IMR-90 (cell line): ENCODE data around the gene ALDH1L2. TPM values are rescaled to one million over a fixed set of nuclear protein-coding genes. Genes with fewer than 3 reads are reported as not detected.

ENCODE experiments used
- ATAC-seq: fragments of 200-7000 bp; cut with Tn5 transposase; 2 replicates; pipeline ENCODE4 v1.9.1; 2020; ENCODE audit warnings: low read depth, mild to moderate bottlenecking, moderate library complexity
- BruUV-seq: library from RNA; stranded (reverse); fragments of 400-500 nt; replicated peaks from 2 replicates; lab custom pipeline; 2021; lab: Mats Ljungman, UMichigan
- CTCF ChIA-PET: fragments of 300-600 bp; formaldehyde crosslinking; extraction: SDS; loops from one replicate; lab custom pipeline; 2021; ENCODE audit warnings: antibody characterized with exemption; lab: Yijun Ruan, JAX
- POLR2A ChIA-PET: fragments of 300-600 bp; sonication (Branson Sonifier 250); formaldehyde crosslinking; loops from one replicate; lab custom pipeline; 2022; ENCODE audit warnings: antibody characterized with exemption; ENCODE audit not compliant: unreplicated experiment; lab: Charles Lee
- DNase-seq: peaks from one replicate; pipeline ENCODE4 v3.0.0; 2013
- H2AFZ ChIP-seq: replicated peaks from 2 replicates; pipeline ENCODE3; 2013; ENCODE audit warnings: low read length, mild to moderate bottlenecking; ENCODE audit not compliant: poor library complexity
- H2AK5ac ChIP-seq: 2 replicates; pipeline ENCODE4 v1.6.1; 2013; ENCODE audit warnings: low read depth, low read length, inconsistent platforms
- H2AK9ac ChIP-seq: replicated peaks from 2 replicates; pipeline ENCODE3; 2013; ENCODE audit warnings: mild to moderate bottlenecking, low read depth, low read length, moderate library complexity; ENCODE audit not compliant: poor library complexity
- H2BK120ac ChIP-seq: 2 replicates; pipeline ENCODE4 v1.6.1; 2013; ENCODE audit warnings: low read depth, low read length, inconsistent platforms
- H2BK15ac ChIP-seq: 3 replicates; pipeline ENCODE4 v1.6.1; 2013; ENCODE audit warnings: low read depth, low read length, inconsistent platforms
- H2BK20ac ChIP-seq: 2 replicates; pipeline ENCODE4 v1.6.1; 2013; ENCODE audit warnings: low read depth, mild to moderate bottlenecking, inconsistent platforms, low read length, moderate library complexity
- H2BK5ac ChIP-seq: 2 replicates; pipeline ENCODE4 v1.6.1; 2013; ENCODE audit warnings: mild to moderate bottlenecking, low read depth, low read length, inconsistent platforms; ENCODE audit not compliant: poor library complexity, severe bottlenecking
- H3K14ac ChIP-seq: replicated peaks from 2 replicates; pipeline ENCODE4 v1.6.1; 2013; ENCODE audit warnings: low read depth, low read length, inconsistent platforms
- H3K18ac ChIP-seq: 2 replicates; pipeline ENCODE4 v1.6.1; 2013; ENCODE audit warnings: low read depth, low read length, control low read depth
- H3K23ac ChIP-seq: 2 replicates; pipeline ENCODE4 v1.6.1; 2013; ENCODE audit warnings: low read depth, low read length, inconsistent platforms
- H3K27ac ChIP-seq: 2 replicates; pipeline ENCODE4 v1.5.1; 2013; ENCODE audit warnings: mild to moderate bottlenecking, control low read depth, low read length; ENCODE audit not compliant: insufficient read depth
- H3K27me3 ChIP-seq: 2 replicates; pipeline ENCODE4 v1.6.1; 2013; ENCODE audit warnings: low read length; ENCODE audit not compliant: control insufficient read depth, insufficient read depth
- H3K36me3 ChIP-seq: 2 replicates; pipeline ENCODE4 v1.6.1; 2013; ENCODE audit warnings: low read length, mixed read lengths; ENCODE audit not compliant: control insufficient read depth, insufficient read depth
- H3K4ac ChIP-seq: 2 replicates; pipeline ENCODE4 v1.6.1; 2013; ENCODE audit warnings: low read depth, low read length, inconsistent platforms
- H3K4me1 ChIP-seq: 2 replicates; pipeline ENCODE4 v1.6.1; 2013; ENCODE audit warnings: low read length, mixed read lengths; ENCODE audit not compliant: control insufficient read depth, insufficient read depth
- H3K4me2 ChIP-seq: 2 replicates; pipeline ENCODE4 v1.6.1; 2013; ENCODE audit warnings: low read depth, mild to moderate bottlenecking, control low read depth, low read length, moderate library complexity
- H3K4me3 ChIP-seq: 2 replicates; pipeline ENCODE4 v1.5.1; 2013; ENCODE audit warnings: low read depth, mild to moderate bottlenecking, control low read depth, low read length, moderate library complexity; ENCODE audit not compliant: insufficient read depth
- H3K56ac ChIP-seq: 2 replicates; pipeline ENCODE4 v1.6.1; 2013; ENCODE audit warnings: low read length, inconsistent platforms; ENCODE audit not compliant: insufficient read depth; ENCODE audit errors: extremely low read depth
- H3K79me1 ChIP-seq, 2 experiments: 2 replicates each; pipeline ENCODE4 v1.6.1; 2013; ENCODE audit warnings: low read length in 2 of 2, inconsistent platforms in 1 of 2, low read depth in 1 of 2
- H3K9ac ChIP-seq: 2 replicates; pipeline ENCODE4 v1.6.1; 2013; ENCODE audit warnings: low read depth, low read length, control low read depth
- H3K9me1 ChIP-seq: 2 replicates; pipeline ENCODE4 v1.6.1; 2013; ENCODE audit warnings: low read length, inconsistent platforms; ENCODE audit not compliant: insufficient read depth
- H3K9me3 ChIP-seq: 2 replicates; pipeline ENCODE4 v1.6.1; 2013; ENCODE audit warnings: low read length; ENCODE audit not compliant: control insufficient read depth, insufficient read depth
- H4K20me1 ChIP-seq: 2 replicates; pipeline ENCODE4 v1.6.1; 2013; ENCODE audit warnings: low read length, inconsistent platforms; ENCODE audit not compliant: insufficient read depth
- H4K5ac ChIP-seq: 2 replicates; pipeline ENCODE4 v1.6.1; 2013; ENCODE audit warnings: mild to moderate bottlenecking, low read depth, low read length, control low read depth
- H4K8ac ChIP-seq, 2 experiments: 2 replicates each; pipeline ENCODE4 v1.6.1; 2013; ENCODE audit warnings: low read depth in 2 of 2, low read length in 2 of 2, control low read depth in 1 of 2, inconsistent platforms in 1 of 2
- H4K91ac ChIP-seq: 2 replicates; pipeline ENCODE4 v1.6.1; 2013; ENCODE audit warnings: low read depth, low read length, inconsistent platforms; ENCODE audit not compliant: insufficient read depth
- FOS ChIP-seq: fragments of 150-350 bp; IDR thresholded peaks from 2 replicates; pipeline ENCODE4 v1.6.1; 2016; ENCODE audit warnings: low read depth, low read length
- POLR2A ChIP-seq: IDR thresholded peaks from 2 replicates; pipeline ENCODE4 v1.6.1; 2012; ENCODE audit warnings: mild to moderate bottlenecking, low read depth, low read length
- RAD21 ChIP-seq: IDR thresholded peaks from 2 replicates; pipeline ENCODE4 v1.6.1; 2012; ENCODE audit warnings: low read length, improper control_type of control experiment
- SMC3 ChIP-seq: fragments of 150-350 bp; IDR thresholded peaks from 2 replicates; pipeline ENCODE4 v1.6.1; 2016; ENCODE audit warnings: low read depth, mild to moderate bottlenecking, antibody characterized with exemption, low read length, moderate library complexity
- USF2 ChIP-seq: fragments of 150-350 bp; IDR thresholded peaks from 2 replicates; pipeline ENCODE4 v1.6.1; 2017; ENCODE audit warnings: mild to moderate bottlenecking, antibody characterized with exemption, low read length, low read depth
- WGBS, 2 experiments: methylation state at CpG; one replicate each; pipeline versions ENCODE4 v1.1.5 to v1.1.7; 2013; ENCODE audit warnings: missing lambda C conversion rate in 2 of 2; ENCODE audit not compliant: insufficient read length in 1 of 2; ENCODE audit errors: extremely low coverage in 2 of 2; 5-methylcytosine and 5-hydroxymethylcytosine counted together
- dilution Hi-C: fragments of 300-500 bp; cut with HindIII; formaldehyde crosslinking; loops from one replicate; pipeline ENCODE4 v1.14.3; 2018; ENCODE audit warnings: low sequenced_read_pairs; ENCODE audit not compliant: unreplicated experiment
- in situ Hi-C: fragments of 300-500 bp; cut with MboI; formaldehyde crosslinking; loops from 3 replicates; pipeline ENCODE4 v1.14.3; 2019; ENCODE audit warnings: low sequenced_read_pairs, inconsistent platforms, mixed read lengths
- intact Hi-C: fragments of 100-400 bp; cut with micrococcal nuclease; formaldehyde crosslinking; loops from 2 replicates; pipeline ENCODE4 v1.10.0; 2022
- polyA plus RNA-seq, 3 experiments: library from polyadenylated mRNA; depleted of rRNA; stranded (reverse); fragments of >200 nt; gene quantifications; 2 replicates each; pipeline ENCODE4 v1.2.3, GENCODE V29; 2012; ENCODE audit warnings: low replicate concordance in 1 of 3
- total RNA-seq: library from RNA; depleted of rRNA; stranded (reverse); fragments of >200 nt; gene quantifications from 2 replicates; pipeline ENCODE4 v1.2.3, GENCODE V29; 2012

The ALDH1L2 gene
- total and polyA plus RNA-seq, 2 of the 4 experiments (the other 2 are of a cell fraction): 21.1 to 22.8 TPM

DNA sequence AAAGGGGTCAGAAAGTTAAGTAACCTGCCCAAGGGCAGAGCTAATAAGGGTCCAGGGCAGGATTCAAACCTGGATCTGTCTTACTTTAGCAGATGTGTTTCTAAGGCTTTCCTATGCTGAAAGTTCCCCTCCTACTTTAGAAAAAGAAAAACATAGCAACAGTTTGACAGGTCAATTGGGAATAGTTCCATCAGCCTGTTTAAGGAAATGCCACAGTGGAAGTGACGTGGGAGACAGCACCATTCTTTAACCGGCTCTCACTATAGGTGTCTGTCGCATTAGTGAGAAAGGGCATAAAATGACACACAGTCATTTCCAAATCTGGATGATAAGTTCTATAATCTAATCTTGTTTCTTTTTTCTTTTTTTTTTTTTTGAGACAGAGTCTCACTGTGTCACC, 7.3 kb downstream of the ALDH1L2 start:
- no peak overlapping the region for H3K56ac ChIP-seq
- ATAC-seq: no peak
- no peak overlapping the region for H3K9ac ChIP-seq
- H4K20me1 ChIP-seq: peaks cover 8% of the 10 kb centered on the region; the same call in 1 of the 2 replicates
- POLR2A ChIA-PET: interaction anchor here (0.7 kb wide), 1 partner anchor 465 kb away, joined by 10 read pairs; no protein-coding TSS in a partner anchor
- H3K23ac ChIP-seq: no peak overlapping the region
- H3K4me2 ChIP-seq: no peak overlapping the region
- H3K27me3 ChIP-seq: no peaks in the 10 kb centered on the region
- peaks cover 9% of the 10 kb centered on the region; the same call in 1 of the 2 replicates for H3K36me3 ChIP-seq
- no peak overlapping the region for H2BK20ac ChIP-seq
- H4K8ac ChIP-seq: no peak overlapping the region
- no peak overlapping the region for H4K91ac ChIP-seq
- H2BK120ac ChIP-seq: no peak overlapping the region
- no peak overlapping the region for H3K4me3 ChIP-seq
- no peak overlapping the region; the same call in 1 of the 2 replicates for H3K18ac ChIP-seq
- H2AK9ac ChIP-seq: no peak overlapping the region
- H3K9me3 ChIP-seq: no peaks in the 10 kb centered on the region
- no peak overlapping the region for H2AK5ac ChIP-seq
- H3K14ac ChIP-seq: no peak overlapping the region
- H3K9me1 ChIP-seq: peaks cover 6% of the 10 kb centered on the region; the same call in 1 of the 2 replicates
- CTCF ChIA-PET: no interaction called here
- H2AFZ ChIP-seq: no peak overlapping the region
- peaks cover 3% of the 10 kb centered on the region for H3K4me1 ChIP-seq
- H3K27ac ChIP-seq: no peak overlapping the region
- in situ Hi-C loops (no loop called here), intact Hi-C loops (no loop called here), dilution Hi-C loops (no loop called here)
- no peak overlapping the region for H3K4ac ChIP-seq
- H3K79me1 ChIP-seq: peaks cover 11 to 68% of the 10 kb centered on the region in 2 experiments; a peak in 3 of 4 replicates
- no peak for TF ChIP-seq RAD21
- TF ChIP-seq FOS: no peak
- TF ChIP-seq SMC3: no peak
- TF ChIP-seq USF2: no peak
- no peak for TF ChIP-seq POLR2A
- H2BK5ac ChIP-seq: no peak overlapping the region
- H2BK15ac ChIP-seq: no peak overlapping the region
- BruUV-seq: no TSS peak
- no peak for DNase-seq
- H4K5ac ChIP-seq: no peak overlapping the region
- no CpG with 5 or more reads among the region's 3 CpGs for WGBS, 2 experiments
